GM21576 (cell line): ENCODE data around the gene MXRA7.
A peak's percentile ranks its signal among the peaks of the same experiment; 100 is the strongest.
"Not testable (repeated sequence)": the region's sequence is repeated elsewhere in the genome, so short reads cannot be mapped to it uniquely, and the experiment has no call there.

Experiments
- ATAC-seq: cut with Tn5 transposase; IDR thresholded peaks from one replicate; pipeline ENCODE4 v1.9.1; 2021; ENCODE audit warnings: mild to moderate bottlenecking, moderate library complexity; ENCODE audit not compliant: unreplicated experiment

The MXRA7 gene

DNA sequence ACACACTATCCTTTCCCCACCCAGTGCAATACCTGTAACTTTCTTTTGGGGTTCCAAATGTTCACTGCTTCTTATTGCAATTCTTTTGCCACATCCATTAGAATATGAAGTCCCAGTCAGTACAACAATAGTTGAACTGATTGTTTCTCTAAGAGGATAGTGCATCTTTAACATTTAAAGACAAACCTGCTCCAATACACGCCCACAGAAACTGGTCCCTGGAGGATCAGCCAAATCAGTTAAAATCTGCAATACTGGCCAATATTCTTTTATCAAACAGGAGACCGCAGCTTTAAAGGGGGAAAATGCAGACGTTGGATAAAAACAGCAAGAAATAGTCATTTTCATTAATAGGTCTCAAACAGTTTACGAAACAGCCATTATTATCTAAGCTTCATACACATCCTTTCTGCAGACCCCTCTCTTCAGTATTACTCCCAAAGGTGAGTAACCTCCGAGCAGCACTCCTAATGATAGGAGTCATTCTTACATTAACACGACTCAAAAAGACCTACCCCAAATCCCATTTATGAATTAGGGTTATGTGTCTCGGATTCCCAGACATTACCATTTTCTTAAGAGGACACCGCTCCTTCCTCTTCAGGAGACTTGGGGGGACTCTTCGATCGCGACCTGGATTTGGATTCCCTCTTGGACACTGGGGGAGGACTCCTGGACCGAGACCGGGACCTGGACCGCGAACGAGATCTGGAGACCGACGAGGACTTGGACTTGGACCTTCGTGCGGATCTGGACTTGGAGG is 25.0 kb upstream of the MXRA7 start:
- ATAC-seq = no peak

- ATAC-seq = no peak
Measured at GRCh38 chr17:76735006-76735405, 24.2 kb upstream of the MXRA7 start.

DNA sequence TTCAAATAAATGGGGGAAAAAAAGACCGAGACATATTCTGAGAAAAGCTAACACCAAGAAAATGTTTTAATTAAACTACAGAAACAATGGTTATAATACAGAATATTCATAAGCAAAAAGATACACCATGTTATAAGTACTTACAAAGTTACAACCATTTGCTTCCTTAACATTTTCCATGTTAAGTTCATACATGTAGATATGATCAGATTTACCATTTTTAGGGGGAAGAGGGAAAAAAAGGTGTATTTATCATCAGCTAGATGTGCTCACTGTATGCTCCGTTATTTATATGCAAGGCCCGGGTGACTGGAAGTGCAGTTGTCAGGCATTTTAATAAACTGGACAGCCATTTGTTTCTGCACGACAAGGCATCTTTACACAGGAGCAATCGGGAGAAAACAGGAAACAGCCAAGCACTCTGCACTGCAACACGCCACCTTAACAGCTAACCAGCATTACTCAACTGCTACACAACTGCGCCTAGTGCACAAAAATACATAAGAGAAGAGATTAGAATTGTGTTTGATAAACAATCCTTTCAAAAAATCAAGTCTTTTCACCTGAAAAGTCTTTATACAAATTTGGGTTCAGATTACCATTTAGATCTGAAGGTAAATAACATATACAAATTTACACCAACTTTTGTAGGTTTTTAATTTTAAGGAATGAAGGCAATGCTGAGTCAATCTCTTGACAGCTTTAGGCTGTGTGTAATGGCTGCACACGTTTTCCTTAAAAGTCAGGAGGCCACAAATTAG is 23.5 kb upstream of the MXRA7 start:
- no peak for ATAC-seq

DNA sequence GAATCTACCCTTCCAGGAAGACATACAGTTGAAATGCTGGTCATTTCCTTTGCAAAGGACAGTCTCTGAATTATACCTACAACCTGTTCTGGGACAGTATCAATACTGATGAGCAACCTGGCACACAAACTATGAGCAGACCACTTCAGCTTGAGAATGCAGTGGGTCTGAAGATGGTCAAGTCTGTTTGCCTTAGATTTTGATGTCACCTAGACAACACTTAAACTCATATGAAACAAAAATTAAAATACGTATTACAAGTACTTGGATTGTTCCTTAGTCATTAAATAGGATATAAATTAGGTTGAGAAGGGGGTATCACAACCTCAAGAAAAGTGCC is 22.8 kb upstream of the MXRA7 start:
- ATAC-seq = no peak

DNA sequence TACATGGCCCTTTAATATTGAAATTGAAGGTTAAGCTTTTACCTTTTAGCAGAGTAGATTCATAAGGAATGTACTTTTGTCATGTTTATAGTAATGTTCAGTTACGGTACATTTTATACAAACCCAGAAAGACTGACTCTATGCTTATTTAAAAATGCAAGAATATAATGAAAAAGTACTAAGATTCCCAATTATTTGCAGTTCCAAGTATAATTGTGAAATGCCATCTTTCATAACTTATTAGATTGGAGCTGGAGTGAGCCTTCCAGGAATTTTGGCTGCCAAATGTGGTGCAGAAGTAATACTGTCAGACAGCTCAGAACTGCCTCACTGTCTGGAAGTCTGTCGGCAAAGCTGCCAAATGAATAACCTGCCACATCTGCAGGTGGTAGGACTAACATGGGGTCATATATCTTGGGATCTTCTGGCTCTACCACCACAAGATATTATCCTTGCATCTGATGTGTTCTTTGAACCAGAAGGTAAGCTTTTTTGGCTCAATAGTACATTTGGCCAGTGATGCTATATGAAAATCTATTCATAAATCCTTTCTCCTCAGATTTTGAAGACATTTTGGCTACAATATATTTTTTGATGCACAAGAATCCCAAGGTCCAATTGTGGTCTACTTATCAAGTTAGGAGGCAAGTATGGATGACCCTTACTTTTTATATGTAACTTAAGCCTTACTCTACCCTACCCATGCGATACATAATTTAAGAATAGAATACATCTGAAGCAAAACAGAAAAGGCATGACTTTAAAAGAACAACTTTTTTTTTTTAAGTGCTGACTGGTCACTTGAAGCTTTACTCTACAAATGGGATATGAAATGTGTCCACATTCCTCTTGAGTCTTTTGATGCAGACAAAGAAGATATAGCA is 22.2 kb upstream of the MXRA7 start:
- ATAC-seq = no peak

DNA sequence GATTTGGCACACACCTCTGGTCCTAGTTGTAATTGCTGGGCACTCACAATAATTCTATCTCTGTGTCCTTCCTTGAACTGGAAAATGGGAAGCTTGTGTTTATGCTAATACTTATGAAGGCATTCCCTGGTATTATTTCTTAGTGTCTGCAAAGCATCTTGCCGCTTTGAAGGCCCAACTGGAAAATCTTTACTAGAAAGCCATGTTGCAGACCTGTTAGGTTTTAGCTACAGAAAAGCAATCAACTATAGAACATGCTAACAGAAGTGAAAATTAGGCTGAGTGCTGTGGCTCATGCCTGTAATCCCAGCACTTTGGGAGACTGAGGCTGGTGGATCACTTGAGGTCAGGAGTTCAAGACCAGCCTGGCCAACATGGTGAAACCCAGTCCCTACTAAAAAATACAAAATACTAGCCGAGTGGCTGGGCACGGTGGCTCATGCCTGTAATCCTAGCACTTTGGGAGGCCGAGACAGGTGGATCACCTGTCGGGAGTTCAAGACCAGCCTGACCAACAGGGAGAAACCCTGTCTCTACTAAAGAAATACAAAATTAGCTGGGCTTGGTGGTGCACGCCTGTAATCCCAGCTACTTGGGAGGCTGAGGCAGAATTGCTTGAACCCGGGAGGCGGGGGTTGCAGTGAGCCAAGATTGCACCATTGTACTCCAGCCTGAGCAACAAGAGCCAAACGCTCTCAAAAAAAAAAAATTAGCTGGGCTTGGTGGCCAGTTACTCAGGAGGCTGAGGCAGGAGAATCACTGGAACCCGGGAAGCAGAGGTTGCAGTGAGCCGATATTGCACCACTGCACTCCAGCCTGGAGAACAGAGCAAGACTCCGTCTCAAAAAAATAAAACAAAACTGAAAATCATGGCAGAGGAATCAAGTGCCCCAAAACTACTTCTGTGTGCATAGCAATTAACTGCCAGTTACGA is 21.3 kb upstream of the MXRA7 start:
- ATAC-seq = not testable (repeated sequence)

- no peak for ATAC-seq
Measured at GRCh38 chr17:76727745-76728456, 17.1 kb upstream of the MXRA7 start.

- ATAC-seq = peak; percentile 41
Measured at GRCh38 chr17:76726776-76727718, 16.3 kb upstream of the MXRA7 start, which contains the start of gene METTL23. Gene METTL23, plus strand, starts transcription at chr17:76726839. Its CDS starts 2,872 bp downstream, at chr17:76729711.

DNA sequence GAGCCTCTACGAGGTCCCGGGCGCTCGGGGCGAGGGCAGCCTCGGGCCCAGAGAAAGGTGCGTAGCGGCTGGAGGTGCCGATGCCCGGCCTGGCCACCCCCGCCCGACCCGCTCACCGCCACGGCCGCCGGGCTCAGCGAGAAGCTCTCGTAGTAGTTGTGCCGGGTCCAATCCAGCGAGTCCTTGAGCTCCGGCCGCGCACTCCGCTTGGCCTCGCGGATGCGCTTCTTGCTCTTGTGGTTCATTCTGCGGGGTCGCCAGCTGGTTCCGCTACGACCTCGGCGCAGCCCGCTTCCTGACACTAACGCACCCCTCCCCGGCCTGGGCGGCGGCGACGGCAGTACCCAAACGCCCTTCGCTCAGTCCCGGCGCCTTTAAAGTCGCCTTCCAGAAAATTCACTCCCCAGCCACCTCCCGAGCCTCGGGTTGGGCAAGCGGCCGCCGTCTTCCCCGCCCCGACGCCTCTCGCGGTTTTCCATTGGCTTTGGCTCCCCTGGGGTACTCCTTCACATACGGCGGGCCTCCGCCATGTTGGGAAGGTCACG is 15.5 kb upstream of the MXRA7 start, which contains the start of gene JMJD6:
Gene JMJD6 (minus strand): TSS at position 376 of the 545 bp plus-strand sequence. CDS start 131 bp downstream, at position 245.
- ATAC-seq = peak; percentile 63

DNA sequence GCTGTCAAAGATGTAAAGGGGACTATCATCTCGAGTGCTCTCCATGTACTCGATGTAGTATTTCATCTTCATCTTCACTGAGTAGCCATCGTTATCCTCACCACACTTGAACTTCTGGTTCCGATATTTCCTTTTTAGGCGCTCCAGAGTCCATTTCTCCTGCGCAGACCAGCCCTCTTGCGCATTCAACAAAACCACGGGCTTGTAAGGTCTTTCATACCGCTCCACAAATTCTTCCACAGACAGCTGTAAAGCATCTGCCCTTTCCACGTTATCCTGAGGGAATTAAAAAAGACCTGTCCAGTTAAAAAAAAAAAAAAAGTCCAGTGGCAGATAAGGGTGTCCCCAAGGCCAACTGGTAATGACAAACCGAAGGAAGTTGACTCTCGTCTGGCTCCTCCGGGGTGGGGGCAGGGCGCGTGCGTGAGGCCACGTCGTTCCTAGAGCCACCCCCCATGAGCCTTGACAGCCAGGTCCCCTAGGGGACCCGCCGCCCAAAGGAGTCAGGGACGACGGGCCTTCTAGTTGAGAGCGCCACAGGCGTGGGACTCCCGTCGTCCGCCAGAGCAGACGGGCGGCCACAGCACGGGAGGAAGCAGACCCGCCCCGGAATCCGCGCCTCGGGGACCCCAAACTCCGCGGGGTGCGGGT is 14.9 kb upstream of the MXRA7 start:
- ATAC-seq = peak; percentile 26

DNA sequence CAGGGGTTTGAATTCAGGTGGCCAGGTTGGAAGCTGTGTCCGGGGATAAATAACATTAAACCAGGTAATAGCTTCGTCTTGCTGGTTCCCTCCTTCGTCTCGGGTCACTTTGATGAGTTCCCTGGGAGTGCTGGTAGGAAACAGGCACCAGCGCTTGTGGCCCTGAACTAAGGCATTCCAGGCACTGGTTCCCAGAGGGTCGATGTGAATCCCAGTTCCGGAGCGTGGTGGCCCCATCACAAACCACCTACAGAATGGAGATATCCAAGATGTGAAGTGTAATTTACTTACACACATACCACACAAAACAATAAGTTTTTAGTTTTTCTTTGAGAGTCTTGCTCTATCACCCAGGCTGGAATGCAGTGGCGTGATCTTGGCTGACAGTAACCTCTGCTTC is 13.0 kb upstream of the MXRA7 start:
- ATAC-seq = no peak

DNA sequence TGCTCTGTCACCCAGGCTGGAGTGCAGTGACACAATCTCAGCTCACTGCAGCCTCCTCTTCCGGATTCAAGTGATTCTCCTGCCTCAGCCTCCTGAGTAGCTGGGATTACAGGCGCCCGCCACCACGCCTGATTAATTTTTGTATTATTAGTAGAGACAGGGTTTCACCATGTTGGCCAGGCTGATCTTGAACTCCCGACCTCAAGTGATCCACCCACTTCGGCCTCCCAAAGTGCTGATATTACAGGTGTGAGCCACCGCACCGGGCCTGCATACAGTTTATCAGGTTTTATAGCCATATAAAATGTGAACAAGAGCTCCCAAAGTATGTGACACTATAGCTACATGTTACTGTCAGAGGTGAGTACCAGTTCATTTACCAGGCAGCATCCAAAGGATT is 12.2 kb upstream of the MXRA7 start:
- ATAC-seq = not testable (repeated sequence)

DNA sequence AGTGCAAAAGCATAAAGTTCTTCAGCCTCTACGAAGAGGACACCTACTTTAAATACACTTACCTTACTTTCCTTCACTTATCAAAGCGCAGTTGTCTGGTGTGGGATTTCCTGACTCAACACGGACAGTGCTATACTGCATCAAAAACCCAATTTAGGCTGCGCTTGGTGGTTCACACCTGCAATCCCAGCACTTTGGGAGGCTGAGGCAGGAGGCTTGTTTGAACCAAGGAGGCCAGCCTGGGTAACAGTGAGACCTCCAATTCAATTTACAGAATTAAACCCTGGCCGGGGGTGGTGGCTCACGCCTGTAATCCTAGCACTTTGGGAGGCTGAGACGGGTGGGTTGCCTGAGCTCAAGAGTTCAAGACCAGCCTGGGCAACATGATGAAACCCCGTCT is 11.5 kb upstream of the MXRA7 start:
- no peak for ATAC-seq

- ATAC-seq = no peak
Measured at GRCh38 chr17:76721463-76721862, 10.7 kb upstream of the MXRA7 start.

DNA sequence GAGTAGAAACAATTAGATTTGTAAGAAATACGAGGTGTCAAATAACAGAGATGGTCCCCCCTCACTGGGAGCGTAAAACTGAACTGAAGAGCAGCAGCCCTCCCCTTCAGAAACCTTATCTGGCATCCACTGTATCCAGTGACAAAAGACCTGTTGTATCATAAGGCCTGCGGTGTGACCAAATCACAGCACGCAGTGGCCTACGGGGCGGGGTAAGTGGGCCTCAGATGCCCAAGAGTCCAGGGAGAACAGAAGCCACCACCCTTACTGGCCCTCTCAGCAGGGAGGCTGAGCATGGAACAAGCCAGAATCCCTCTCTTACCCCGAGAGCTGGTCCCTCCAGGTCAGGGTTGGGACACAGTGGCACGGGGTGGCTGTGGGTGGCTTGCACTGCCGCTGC is 10.2 kb upstream of the MXRA7 start:
- no peak for ATAC-seq

GRCh38 chr17:76720211-76720610 is 9.4 kb upstream of the MXRA7 start:
- ATAC-seq = no peak

DNA sequence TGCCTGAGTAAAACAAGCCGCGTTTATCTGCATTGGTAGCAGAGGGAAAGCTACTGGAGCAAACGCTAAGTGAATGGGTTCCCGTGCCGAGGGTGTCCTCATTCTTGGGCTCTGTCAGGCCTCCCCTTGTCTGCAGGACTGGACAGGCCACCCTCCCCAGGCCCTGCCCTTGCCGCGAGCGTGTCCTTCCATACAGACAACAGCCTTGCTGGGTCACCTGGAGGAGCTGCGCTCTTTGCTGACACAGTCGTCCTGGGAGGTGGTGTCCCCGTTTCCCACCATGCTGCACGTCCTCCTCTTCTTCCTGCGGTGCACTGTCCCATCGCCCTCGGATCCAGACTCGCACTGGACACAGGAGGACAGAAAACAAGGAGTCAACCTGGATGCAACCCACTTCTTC is 7.8 kb upstream of the MXRA7 start:
- no peak for ATAC-seq

DNA sequence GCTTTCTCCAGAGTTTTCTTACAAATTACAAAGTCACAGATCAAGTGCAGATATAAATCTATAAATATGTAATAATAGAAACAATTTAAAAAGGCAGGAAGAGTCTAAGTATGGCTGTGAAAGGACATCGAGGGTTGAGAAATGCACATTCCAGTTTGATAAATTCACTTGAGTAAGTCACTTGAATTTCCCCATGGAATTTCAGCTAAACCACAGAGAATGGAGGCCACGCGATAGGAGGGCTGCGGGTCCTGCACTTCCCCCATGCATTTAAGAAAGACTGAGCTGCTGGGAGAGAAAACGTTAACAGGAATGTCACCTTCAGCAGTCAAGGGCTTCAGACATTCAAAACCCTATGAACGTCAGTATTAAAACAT is 6.1 kb upstream of the MXRA7 start:
- no peak for ATAC-seq
